Activated CD4-positive, alpha-beta memory T cell treated with anti-CD3 and anti-CD28 coated beads for 36 hours (primary cell): ENCODE results near the gene TMEM59. TPM values are rescaled to one million over a fixed set of nuclear protein-coding genes. Genes with fewer than 3 reads are reported as not detected.

Experiments
- CTCF ChIA-PET: fragments of 350-600 bp; sonication (Branson Sonifier 250); formaldehyde crosslinking; loops from one replicate; lab custom pipeline; 2021; ENCODE audit warnings: antibody characterized with exemption, inconsistent platforms; lab: Charles Lee
- POLR2A ChIA-PET: fragments of 350-600 bp; sonication (Branson Sonifier 250); formaldehyde crosslinking; loops from one replicate; lab custom pipeline; 2021; ENCODE audit warnings: antibody characterized with exemption; lab: Charles Lee
- DNase-seq: peaks from one replicate; pipeline ENCODE4 v3.0.0-alpha.2; 2020
- H3K27ac Mint-ChIP-seq: one replicate; pipeline ENCODE4 v1.8.0; 2021; ENCODE audit warnings: mixed read lengths
- H3K27me3 Mint-ChIP-seq: one replicate; pipeline ENCODE4 v1.8.0; 2021; ENCODE audit warnings: mixed read lengths
- H3K36me3 Mint-ChIP-seq: one replicate; pipeline ENCODE4 v1.8.0; 2021; ENCODE audit warnings: mixed read lengths
- H3K4me1 Mint-ChIP-seq: one replicate; pipeline ENCODE4 v1.8.0; 2021; ENCODE audit warnings: low read depth, mixed read lengths
- H3K4me3 Mint-ChIP-seq: one replicate; pipeline ENCODE4 v1.8.0; 2021; ENCODE audit warnings: mild to moderate bottlenecking, mixed read lengths
- H3K9me3 Mint-ChIP-seq: one replicate; pipeline ENCODE4 v1.8.0; 2021; ENCODE audit warnings: mixed read lengths
- intact Hi-C: fragments of 100-400 bp; cut with micrococcal nuclease; formaldehyde crosslinking; loops from one replicate; pipeline ENCODE4 v1.15.1; 2023
- total RNA-seq, 2 experiments: library from RNA; stranded (reverse); gene quantifications; one replicate each; pipeline ENCODE4 v1.2.3, GENCODE V29; 2021

TMEM59 gene
- total RNA-seq, 2 experiments from 2014 or later: 142 to 149 TPM

- no peak for DNase-seq
- peaks cover 3% of the 10 kb centered on the region for H3K4me1 Mint-ChIP-seq
- H3K4me3 Mint-ChIP-seq: no peak overlapping the region
- intact Hi-C loops: loop anchor here (10.0 kb wide), 1 partner anchor 220 kb away; no protein-coding TSS in a partner anchor
- H3K9me3 Mint-ChIP-seq: no peaks in the 10 kb centered on the region
- ChIA-PET CTCF (interaction anchor here (1.6 kb wide), 1 partner anchor 405 kb away, joined by 5 read pairs; no protein-coding TSS in a partner anchor), POLR2A (no interaction called here)
- no peaks in the 10 kb centered on the region for H3K27me3 Mint-ChIP-seq
- peaks cover 3% of the 10 kb centered on the region for H3K36me3 Mint-ChIP-seq
- H3K27ac Mint-ChIP-seq: no peak overlapping the region
Observed at GRCh38 chr1:54084794-54085193, 31.8 kb upstream of the TMEM59 start.

- peaks cover 5% of the 10 kb centered on the region for H3K4me1 Mint-ChIP-seq
- CTCF ChIA-PET: interaction anchor here (0.6 to 3.4 kb wide), 32 partner anchors 8 to 710 kb away, joined by 3 to 27 read pairs (median 4); partner anchors contain the start of genes IFT25, TCEANC2 and TMEM59
- POLR2A ChIA-PET: no interaction called here
- no peak overlapping the region for H3K4me3 Mint-ChIP-seq
- no peaks in the 10 kb centered on the region for H3K27me3 Mint-ChIP-seq
- H3K36me3 Mint-ChIP-seq: no peaks in the 10 kb centered on the region
- H3K27ac Mint-ChIP-seq: no peak overlapping the region
- intact Hi-C loops: loop anchor here (10.0 kb wide), 1 partner anchor 217 kb away; no protein-coding TSS in a partner anchor
- peak; percentile 77 for DNase-seq
- H3K9me3 Mint-ChIP-seq: no peaks in the 10 kb centered on the region
Observed at GRCh38 chr1:54081306-54082270, 28.6 kb upstream of the TMEM59 start.

- Mint-ChIP-seq H3K27me3 (no peaks in the 10 kb centered on the region), H3K4me1 (peaks cover 5% of the 10 kb centered on the region), H3K36me3 (no peaks in the 10 kb centered on the region), H3K27ac (no peak overlapping the region), H3K9me3 (no peaks in the 10 kb centered on the region), H3K4me3 (no peak overlapping the region)
- no peak for DNase-seq
- ChIA-PET CTCF (interaction anchor here (0.6 to 3.0 kb wide), 10 partner anchors 9 to 220 kb away, joined by 3 to 26 read pairs (median 6); partner anchors contain the start of genes TCEANC2 and TMEM59), POLR2A (no interaction called here)
- intact Hi-C loops: loop anchor here (10.0 kb wide), 1 partner anchor 216 kb away; no protein-coding TSS in a partner anchor
Observed at GRCh38 chr1:54080598-54081049, 27.6 kb upstream of the TMEM59 start.

- DNase-seq: no peak
- intact Hi-C loops: no loop called here
- ChIA-PET CTCF (no interaction called here), POLR2A (no interaction called here)
- H3K9me3 Mint-ChIP-seq: no peaks in the 10 kb centered on the region
- peaks cover 5% of the 10 kb centered on the region for H3K4me1 Mint-ChIP-seq
- no peak overlapping the region for H3K4me3 Mint-ChIP-seq
- no peaks in the 10 kb centered on the region for H3K27me3 Mint-ChIP-seq
- no peaks in the 10 kb centered on the region for H3K36me3 Mint-ChIP-seq
- H3K27ac Mint-ChIP-seq: no peak overlapping the region
Observed at GRCh38 chr1:54077359-54077758, 24.4 kb upstream of the TMEM59 start.

GRCh38 chr1:54070171-54070837, 17.3 kb upstream of the TMEM59 start:
- DNase-seq: no peak
- no peak overlapping the region for H3K27ac Mint-ChIP-seq
- ChIA-PET CTCF (interaction anchor here (0.9 to 3.6 kb wide), 6 partner anchors 9 to 420 kb away, joined by 3 to 27 read pairs (median 4); no protein-coding TSS in a partner anchor), POLR2A (interaction anchor here (0.6 kb wide), 1 partner anchor 16 kb away, joined by 3 read pairs; no protein-coding TSS in a partner anchor)
- no peaks in the 10 kb centered on the region for H3K27me3 Mint-ChIP-seq
- peaks cover 8% of the 10 kb centered on the region for H3K36me3 Mint-ChIP-seq
- no peaks in the 10 kb centered on the region for H3K4me1 Mint-ChIP-seq
- no peaks in the 10 kb centered on the region for H3K9me3 Mint-ChIP-seq
- H3K4me3 Mint-ChIP-seq: no peak overlapping the region
- intact Hi-C loops: loop anchor here (2.0 kb wide), 1 partner anchor 418 kb away; no protein-coding TSS in a partner anchor

GRCh38 chr1:54069791-54070170, 16.8 kb upstream of the TMEM59 start:
- intact Hi-C loops: loop anchor here (2.0 kb wide), 1 partner anchor 419 kb away; no protein-coding TSS in a partner anchor
- Mint-ChIP-seq H3K27ac (no peak overlapping the region), H3K4me3 (no peak overlapping the region), H3K36me3 (peaks cover 8% of the 10 kb centered on the region), H3K27me3 (no peaks in the 10 kb centered on the region), H3K4me1 (no peaks in the 10 kb centered on the region), H3K9me3 (no peaks in the 10 kb centered on the region)
- DNase-seq: no peak
- ChIA-PET CTCF (interaction anchor here (0.7 to 1.2 kb wide), 5 partner anchors 9 to 420 kb away, joined by 3 to 5 read pairs (median 4); no protein-coding TSS in a partner anchor), POLR2A (no interaction called here)

- Mint-ChIP-seq H3K36me3 (peaks cover 5% of the 10 kb centered on the region), H3K4me1 (no peaks in the 10 kb centered on the region), H3K27ac (no peak overlapping the region), H3K4me3 (no peak overlapping the region), H3K27me3 (no peaks in the 10 kb centered on the region), H3K9me3 (no peaks in the 10 kb centered on the region)
- ChIA-PET CTCF (no interaction called here), POLR2A (no interaction called here)
- DNase-seq: no peak
- intact Hi-C loops: no loop called here
Observed at GRCh38 chr1:54064299-54064698, 11.3 kb upstream of the TMEM59 start.

- intact Hi-C loops: loop anchor here (5.0 kb wide), 2 partner anchors 433 to 1158 kb away; no protein-coding TSS in a partner anchor
- Mint-ChIP-seq H3K9me3 (no peaks in the 10 kb centered on the region), H3K27ac (no peak overlapping the region), H3K4me1 (peaks cover 28% of the 10 kb centered on the region), H3K36me3 (peaks cover 16% of the 10 kb centered on the region), H3K27me3 (no peaks in the 10 kb centered on the region), H3K4me3 (no peak overlapping the region)
- ChIA-PET CTCF (interaction anchor here (0.6 to 1.0 kb wide), 3 partner anchors 35 to 435 kb away, joined by 3 to 4 read pairs (median 3); no protein-coding TSS in a partner anchor), POLR2A (interaction anchor here (0.6 to 1.9 kb wide), 3 partner anchors 16 to 661 kb away, joined by 3 to 4 read pairs (median 3); partner anchors contain the start of gene TTC4)
- DNase-seq: no peak
Observed at GRCh38 chr1:54054438-54054749, 1.4 kb upstream of the TMEM59 start.

GRCh38 chr1:54053745-54054437, 887 bp upstream of the TMEM59 start:
- DNase-seq: no peak
- ChIA-PET POLR2A (interaction anchor here (1.1 to 1.9 kb wide), 5 partner anchors 8 to 662 kb away, joined by 3 to 8 read pairs (median 4); partner anchors contain the start of genes IFT25, NDC1 and TTC4), CTCF (interaction anchor here (0.6 to 3.3 kb wide), 6 partner anchors 11 to 944 kb away, joined by 3 to 12 read pairs (median 6); partner anchors contain the start of genes IFT25 and LRRC42)
- Mint-ChIP-seq H3K9me3 (no peaks in the 10 kb centered on the region), H3K4me1 (peaks cover 30% of the 10 kb centered on the region), H3K36me3 (peaks cover 15% of the 10 kb centered on the region), H3K27ac (no peak overlapping the region), H3K4me3 (no peak overlapping the region), H3K27me3 (no peaks in the 10 kb centered on the region)
- intact Hi-C loops: loop anchor here (1.0 to 5.0 kb wide), 11 partner anchors 108 to 1158 kb away; partner anchors contain the start of genes CYB5RL, LRRC42, MRPL37 and NDC1

- peaks cover 33% of the 10 kb centered on the region for H3K4me1 Mint-ChIP-seq
- H3K27ac Mint-ChIP-seq: no peak overlapping the region
- ChIA-PET CTCF (interaction anchor here (0.6 to 3.3 kb wide), 6 partner anchors 9 to 192 kb away, joined by 3 to 12 read pairs (median 6); partner anchors contain the start of genes IFT25 and LRRC42), POLR2A (interaction anchor here (0.6 to 1.9 kb wide), 9 partner anchors 9 to 834 kb away, joined by 3 to 8 read pairs (median 4); partner anchors contain the start of genes CYB5RL, DHCR24, IFT25 and MRPL37)
- no peaks in the 10 kb centered on the region for H3K27me3 Mint-ChIP-seq
- peaks cover 11% of the 10 kb centered on the region for H3K36me3 Mint-ChIP-seq
- peak; percentile 52 for DNase-seq
- no peaks in the 10 kb centered on the region for H3K9me3 Mint-ChIP-seq
- no peak overlapping the region for H3K4me3 Mint-ChIP-seq
- intact Hi-C loops: loop anchor here (2.0 to 5.0 kb wide), 3 partner anchors 435 to 1160 kb away; no protein-coding TSS in a partner anchor
Observed at GRCh38 chr1:54052431-54052933, 522 bp downstream of the TMEM59 start.
